Left cardiac atrium (tissue), 4 donors: ENCODE results near the gene AKNA. TPM values are rescaled to one million over a fixed set of nuclear protein-coding genes. Genes with fewer than 3 reads are reported as not detected.

Experiments used
- ATAC-seq, 2 donors: fragments of 200-7000 bp; cut with Tn5 transposase; one replicate each; pipeline ENCODE4 v1.9.1; 2020; ENCODE audit warnings: mild to moderate bottlenecking in 2 of 2, moderate library complexity in 2 of 2
- DNase-seq: peaks from one replicate; pipeline ENCODE4 v3.0.0-alpha.2; 2020
- intact Hi-C, 2 donors: fragments of 100-400 bp; cut with DNase I; formaldehyde crosslinking; loops; one replicate each; pipeline versions ENCODE4 v1.14.1 to v1.15.1; 2022 to 2023
- total RNA-seq, 2 donors: library from RNA; stranded (reverse); fragmentation: NEBNext Ultra II Directional; extraction: Animal tissue kit (Norgen Biotek cat#: 25700); gene quantifications; one replicate each; pipeline ENCODE4 v1.2.1, GENCODE V29; 2021
- donor health status: DM: no; HTN: yes; CAD: no.
- donor health status: DM: no; HTN: yes; CAD: no; lungs with severe emphysema.
- donor health status: DM: yes; HTN: yes; CAD: no.
- donor health status: Dilated cardiomyopathy.

AKNA gene
- total RNA-seq, 2 donors from 2014 or later = 9.1 to 13.0 TPM

DNA sequence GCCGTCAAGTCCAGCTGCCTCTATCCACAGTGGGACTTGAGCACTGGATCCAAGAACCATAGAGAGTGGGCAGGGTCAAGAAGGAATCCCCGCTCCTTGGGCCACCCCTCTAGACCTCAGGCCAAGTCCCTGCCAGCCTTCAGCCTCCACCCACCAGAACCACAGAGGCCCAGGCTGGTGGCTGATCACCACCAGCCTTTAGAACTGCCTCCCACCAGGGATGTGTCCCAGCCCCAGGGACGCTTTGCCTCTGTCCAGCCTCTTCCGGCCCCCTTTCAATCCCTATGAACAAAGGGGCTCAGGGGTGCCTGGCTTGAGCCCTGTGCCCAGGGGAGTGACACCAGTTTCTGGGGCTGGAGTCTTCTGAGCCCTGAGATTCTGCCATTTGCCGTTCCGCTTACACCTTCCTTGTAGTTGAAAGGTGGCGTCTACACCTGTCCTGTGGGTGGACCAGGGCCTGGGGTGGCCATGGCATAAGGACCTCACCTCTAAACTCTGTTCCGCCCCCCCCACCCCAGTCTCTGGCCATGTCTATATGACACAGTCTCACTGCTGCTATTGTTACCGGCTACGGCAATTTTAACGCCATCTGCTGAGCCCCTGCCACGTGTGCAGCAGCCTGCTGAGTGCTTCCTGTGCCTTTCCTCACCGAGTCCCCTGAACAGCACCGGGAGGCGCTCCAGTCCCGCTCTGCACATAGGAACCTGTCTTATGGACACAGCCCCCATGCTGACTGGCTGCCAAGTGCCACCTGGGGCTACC, 100.6 kb downstream of the AKNA start:
- intact Hi-C loops = loop anchor here in 1 of 2 donors (5.0 kb wide), 1 partner anchor 180 kb away; no protein-coding TSS in a partner anchor
- no peak for ATAC-seq
- DNase-seq = peak; percentile 18

DNA sequence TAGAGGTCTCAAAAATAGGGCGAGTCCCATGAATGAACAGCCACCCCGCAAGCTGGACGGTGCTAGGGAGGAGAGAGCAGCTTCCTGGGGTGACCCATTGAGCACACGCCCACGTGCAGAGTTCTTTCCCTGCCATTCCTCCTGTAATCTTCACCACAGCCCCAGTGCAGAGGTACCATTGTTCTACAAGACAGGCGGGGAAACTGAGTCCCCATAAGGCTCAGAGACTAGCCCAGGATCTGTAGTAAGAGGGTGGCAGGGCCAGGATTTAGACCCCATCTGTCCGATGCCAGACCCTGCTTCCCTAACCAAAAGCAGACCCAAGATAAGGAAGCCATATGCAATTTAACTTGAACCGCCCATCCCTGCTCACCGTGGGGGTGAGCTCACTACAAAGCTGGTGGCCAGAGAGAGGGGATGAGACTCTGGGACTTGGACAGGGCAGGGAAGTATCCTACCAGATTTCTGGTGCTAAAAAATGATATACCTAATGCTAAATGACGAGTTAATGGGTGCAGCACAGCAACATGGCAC, 101.6 kb downstream of the AKNA start:
- intact Hi-C loops = loop anchor here in 1 of 2 donors (5.0 kb wide), 1 partner anchor 179 kb away; no protein-coding TSS in a partner anchor
- no peak for ATAC-seq
- DNase-seq = no peak

DNA sequence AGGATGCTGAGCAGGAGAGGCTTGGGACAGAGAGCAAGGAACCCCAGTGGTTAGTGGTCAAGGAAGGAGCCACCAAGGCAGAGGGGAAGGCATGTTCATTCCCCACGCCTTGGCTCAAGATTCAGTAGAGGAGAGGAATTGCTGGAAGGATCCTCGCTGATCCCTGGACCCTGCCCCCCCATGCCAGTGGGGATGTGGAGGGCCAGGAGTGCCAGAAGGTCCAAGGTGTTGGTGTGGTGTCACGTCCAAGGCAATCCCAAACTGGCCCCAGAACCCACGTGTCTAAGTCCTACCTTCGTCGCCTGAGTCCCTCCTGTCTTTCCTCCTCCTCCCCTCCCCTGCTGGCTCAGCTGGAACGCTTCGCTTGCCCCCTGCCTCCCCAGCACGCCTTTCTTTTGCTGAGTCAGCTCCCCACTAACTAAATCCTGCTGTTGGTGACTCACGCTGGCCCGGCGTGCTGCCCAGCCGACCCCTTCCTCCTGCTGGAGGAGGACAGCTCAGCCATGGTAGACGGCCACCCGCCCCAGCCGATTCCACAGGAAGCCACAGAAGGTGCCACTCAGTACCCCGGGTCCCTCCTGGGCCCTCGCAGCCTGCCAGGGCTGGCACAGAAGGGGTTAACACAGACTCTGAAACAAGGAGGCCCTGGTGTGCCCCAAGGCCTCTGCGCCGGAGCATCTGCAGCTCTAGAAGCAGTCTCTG, 102.5 kb downstream of the AKNA start:
- ATAC-seq (peak in 1 of 2 donors; percentile 8), DNase-seq (peak; percentile 27)
- intact Hi-C loops = loop anchor here in 1 of 2 donors (5.0 kb wide), 1 partner anchor 178 kb away; no protein-coding TSS in a partner anchor

DNA sequence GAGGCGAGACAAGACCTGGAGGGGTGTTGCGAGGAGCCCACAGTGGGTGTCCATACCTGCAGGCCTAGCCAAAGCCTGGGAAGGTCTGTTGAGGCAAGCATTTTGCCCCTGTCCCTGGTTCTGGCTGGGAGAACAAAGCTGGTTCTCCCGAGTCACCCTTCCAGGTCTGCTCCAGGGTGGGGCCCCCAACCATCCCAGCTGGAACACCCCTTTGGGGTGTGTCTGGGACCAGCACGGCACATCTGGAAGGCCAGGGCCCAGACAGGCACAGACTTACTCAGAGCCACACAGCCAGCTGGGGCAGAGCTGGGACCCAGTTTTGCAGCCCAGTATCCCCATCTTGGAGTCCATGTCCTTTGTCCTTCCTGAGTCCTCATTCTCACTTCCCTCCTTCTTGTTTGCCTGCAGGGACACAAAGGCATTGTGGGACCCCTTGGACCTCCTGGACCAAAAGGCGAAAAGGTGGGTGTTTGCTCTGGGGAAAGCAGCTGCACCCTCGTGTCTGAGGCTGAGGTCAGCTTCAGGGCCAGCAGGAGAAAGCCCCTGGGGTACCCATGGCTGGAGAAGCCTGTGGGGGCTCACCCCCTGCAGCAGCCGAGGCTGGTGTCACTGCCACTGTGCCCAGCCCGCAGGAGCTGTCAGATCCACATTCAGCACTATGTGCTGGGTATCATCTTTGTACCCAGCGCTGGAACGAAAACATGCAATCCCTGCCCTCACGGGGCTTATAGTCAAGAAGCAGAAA, 103.3 kb downstream of the AKNA start:
- intact Hi-C loops = loop anchor here in 1 of 2 donors (5.0 kb wide), 1 partner anchor 177 kb away; no protein-coding TSS in a partner anchor
- ATAC-seq (no peak), DNase-seq (peak; percentile 12)

Other genes starting within 250 kb of the AKNA start
- gene COL27A1, start 232.4 kb downstream of the AKNA start, total RNA-seq = 1 to 10 TPM; 7.0 to 9.2 TPM
- 1 to 10 TPM in 1 of 2 donors, under 1 TPM in 1; 0.71 to 4.8 TPM for gene ORM1, start 64.9 kb downstream of the AKNA start, total RNA-seq
- gene ORM2, start 58.1 kb downstream of the AKNA start, total RNA-seq = 1 to 10 TPM in 1 of 2 donors, not detected in 1; 1.6 TPM
- 1 to 10 TPM; 7.0 to 7.8 TPM for gene WHRN, start 117.5 kb upstream of the AKNA start, total RNA-seq
- gene ATP6V1G1, start 199.8 kb upstream of the AKNA start, total RNA-seq = 10 to 100 TPM; 71.5 to 92.9 TPM
- gene TMEM268, start 223.3 kb upstream of the AKNA start, total RNA-seq = 1 to 10 TPM; 5.6 to 6.6 TPM